GM23338 (cell line): Measurements from ENCODE around the gene KIAA1671. TPM values are rescaled to one million over a fixed set of nuclear protein-coding genes. Genes with fewer than 3 reads are reported as not detected.

ENCODE experiments used
- ATAC-seq: fragments of 200-7000 bp; cut with Tn5 transposase; 3 replicates; pipeline ENCODE4 v1.9.1; 2020
- DNase-seq: peaks from one replicate; pipeline ENCODE4 v3.0.0-alpha.2; 2015; ENCODE audit warnings: low spot score
- H2AFZ ChIP-seq: fragments of 200-600 bp; sonication (generic); 2 replicates; pipeline ENCODE4 v1.8.0; 2016; ENCODE audit warnings: antibody characterized with exemption, mild to moderate bottlenecking, moderate library complexity
- H3F3A ChIP-seq: fragments of 200-600 bp; sonication (generic); replicated peaks from 2 replicates; pipeline ENCODE4 v1.8.0; 2017; ENCODE audit warnings: antibody characterized with exemption, mixed run types, low read depth
- H3K27ac ChIP-seq: fragments of 200-600 bp; sonication (generic); 2 replicates; pipeline ENCODE4 v1.6.1; 2016; ENCODE audit warnings: low read depth
- H3K27me3 ChIP-seq: fragments of 200-600 bp; sonication (generic); 2 replicates; pipeline ENCODE4 v1.8.0; 2016; ENCODE audit warnings: mild to moderate bottlenecking, mixed run types, moderate library complexity; ENCODE audit not compliant: insufficient read depth
- H3K36me3 ChIP-seq: fragments of 200-600 bp; sonication (generic); 2 replicates; pipeline ENCODE4 v1.8.0; 2016; ENCODE audit warnings: mild to moderate bottlenecking; ENCODE audit not compliant: insufficient read depth
- H3K4me1 ChIP-seq: fragments of 200-600 bp; sonication (generic); 2 replicates; pipeline ENCODE4 v1.8.0; 2016; ENCODE audit warnings: mild to moderate bottlenecking, moderate library complexity; ENCODE audit not compliant: insufficient read depth
- H3K4me2 ChIP-seq: fragments of 200-600 bp; sonication (generic); 2 replicates; pipeline ENCODE4 v1.7.1; 2017; ENCODE audit warnings: mixed run types
- H3K4me3 ChIP-seq: fragments of 200-600 bp; sonication (generic); 2 replicates; pipeline ENCODE4 v1.6.1; 2016; ENCODE audit warnings: mixed run types
- H3K79me2 ChIP-seq: fragments of 200-600 bp; sonication (generic); replicated peaks from 2 replicates; pipeline ENCODE4 v1.8.0; 2017; ENCODE audit warnings: mild to moderate bottlenecking; ENCODE audit not compliant: insufficient read depth
- H3K9me2 ChIP-seq: fragments of 200-600 bp; sonication (generic); 2 replicates; pipeline ENCODE4 v1.8.0; 2017; ENCODE audit not compliant: insufficient read depth
- H4K20me1 ChIP-seq: fragments of 200-600 bp; sonication (generic); replicated peaks from 2 replicates; pipeline ENCODE4 v1.8.0; 2017; ENCODE audit warnings: mild to moderate bottlenecking; ENCODE audit not compliant: insufficient read depth
- H3K27ac Mint-ChIP-seq: 2 replicates; pipeline ENCODE4 v1.8.0; 2020; ENCODE audit warnings: inconsistent platforms, mild to moderate bottlenecking, moderate library complexity, mixed read lengths
- H3K27me3 Mint-ChIP-seq: 3 replicates; pipeline ENCODE4 v1.8.0; 2022; ENCODE audit warnings: low read depth, mild to moderate bottlenecking, moderate library complexity, mixed read lengths, inconsistent platforms; ENCODE audit not compliant: insufficient read depth, poor library complexity
- H3K36me3 Mint-ChIP-seq: 3 replicates; pipeline ENCODE4 v1.8.0; 2021; ENCODE audit warnings: low read depth, mild to moderate bottlenecking, inconsistent platforms, moderate library complexity, mixed read lengths
- H3K4me1 Mint-ChIP-seq: 3 replicates; pipeline ENCODE4 v1.8.0; 2020; ENCODE audit warnings: mild to moderate bottlenecking, inconsistent platforms, mixed read lengths
- H3K4me3 Mint-ChIP-seq: 3 replicates; pipeline ENCODE4 v1.8.0; 2021; ENCODE audit warnings: moderate library complexity, mild to moderate bottlenecking, inconsistent platforms, mixed read lengths
- H3K9me3 Mint-ChIP-seq: 3 replicates; pipeline ENCODE4 v1.8.0; 2020; ENCODE audit warnings: moderate library complexity, mild to moderate bottlenecking, inconsistent platforms, mixed read lengths
- NANOG ChIP-seq: IDR thresholded peaks from 2 replicates; pipeline ENCODE4 v1.6.1; 2016; ENCODE audit warnings: antibody characterized with exemption, borderline replicate concordance
- polyA plus RNA-seq: library from polyadenylated mRNA; unstranded; fragments of >200 nt; fragmentation: Nextera tagmentation; extraction: Ambion mirVana; gene quantifications from 2 replicates; pipeline ENCODE4 v1.2.1, GENCODE V29; 2016
- total RNA-seq: library from RNA; depleted of rRNA; stranded (reverse); fragments of >200 nt; shearing (Covaris generic); gene quantifications from 2 replicates; pipeline ENCODE4 v1.2.3, GENCODE V29; 2014
- TF ChIP-seq, protein P1 (sequence below): fragments of 250-450 bp; sonication (Bioruptor Pico); IDR thresholded peaks from 2 replicates; pipeline ENCODE4 v1.5.0; 2020; ENCODE audit warnings: mild to moderate bottlenecking, moderate library complexity
- TF ChIP-seq, protein P2 (sequence below), 2 experiments: fragments of 200-600 bp in 1 of 2; sonication (generic) in 1 of 2; conservative IDR thresholded peaks; 2 replicates each; pipeline versions ENCODE4 v1.5.1 to v1.6.1; 2016 to 2017; ENCODE audit warnings: antibody characterized with exemption in 2 of 2, low read depth in 2 of 2, mild to moderate bottlenecking in 2 of 2, moderate library complexity in 1 of 2

KIAA1671 gene
- total and polyA plus RNA-seq, 2 experiments from 2014 or later = 6.1 to 27.2 TPM

DNA sequence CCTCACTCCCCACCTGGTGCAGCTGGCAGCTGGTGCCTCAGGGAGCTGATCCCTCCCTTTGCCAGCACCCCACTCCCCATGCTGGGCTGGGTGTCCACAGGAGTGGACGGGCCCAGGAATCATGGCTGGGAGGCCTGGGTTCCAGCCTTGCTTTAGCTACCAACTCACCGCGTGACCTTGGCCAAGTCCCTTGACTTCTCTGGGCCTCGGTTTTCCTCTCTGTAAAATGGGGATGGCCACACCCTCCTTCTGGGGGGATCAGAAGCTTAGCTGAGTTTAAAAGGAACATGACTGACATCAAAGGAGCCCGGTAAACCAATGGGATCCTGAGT, 116.9 kb downstream of the KIAA1671 start (continued):
- TF ChIP-seq, protein P1, sequence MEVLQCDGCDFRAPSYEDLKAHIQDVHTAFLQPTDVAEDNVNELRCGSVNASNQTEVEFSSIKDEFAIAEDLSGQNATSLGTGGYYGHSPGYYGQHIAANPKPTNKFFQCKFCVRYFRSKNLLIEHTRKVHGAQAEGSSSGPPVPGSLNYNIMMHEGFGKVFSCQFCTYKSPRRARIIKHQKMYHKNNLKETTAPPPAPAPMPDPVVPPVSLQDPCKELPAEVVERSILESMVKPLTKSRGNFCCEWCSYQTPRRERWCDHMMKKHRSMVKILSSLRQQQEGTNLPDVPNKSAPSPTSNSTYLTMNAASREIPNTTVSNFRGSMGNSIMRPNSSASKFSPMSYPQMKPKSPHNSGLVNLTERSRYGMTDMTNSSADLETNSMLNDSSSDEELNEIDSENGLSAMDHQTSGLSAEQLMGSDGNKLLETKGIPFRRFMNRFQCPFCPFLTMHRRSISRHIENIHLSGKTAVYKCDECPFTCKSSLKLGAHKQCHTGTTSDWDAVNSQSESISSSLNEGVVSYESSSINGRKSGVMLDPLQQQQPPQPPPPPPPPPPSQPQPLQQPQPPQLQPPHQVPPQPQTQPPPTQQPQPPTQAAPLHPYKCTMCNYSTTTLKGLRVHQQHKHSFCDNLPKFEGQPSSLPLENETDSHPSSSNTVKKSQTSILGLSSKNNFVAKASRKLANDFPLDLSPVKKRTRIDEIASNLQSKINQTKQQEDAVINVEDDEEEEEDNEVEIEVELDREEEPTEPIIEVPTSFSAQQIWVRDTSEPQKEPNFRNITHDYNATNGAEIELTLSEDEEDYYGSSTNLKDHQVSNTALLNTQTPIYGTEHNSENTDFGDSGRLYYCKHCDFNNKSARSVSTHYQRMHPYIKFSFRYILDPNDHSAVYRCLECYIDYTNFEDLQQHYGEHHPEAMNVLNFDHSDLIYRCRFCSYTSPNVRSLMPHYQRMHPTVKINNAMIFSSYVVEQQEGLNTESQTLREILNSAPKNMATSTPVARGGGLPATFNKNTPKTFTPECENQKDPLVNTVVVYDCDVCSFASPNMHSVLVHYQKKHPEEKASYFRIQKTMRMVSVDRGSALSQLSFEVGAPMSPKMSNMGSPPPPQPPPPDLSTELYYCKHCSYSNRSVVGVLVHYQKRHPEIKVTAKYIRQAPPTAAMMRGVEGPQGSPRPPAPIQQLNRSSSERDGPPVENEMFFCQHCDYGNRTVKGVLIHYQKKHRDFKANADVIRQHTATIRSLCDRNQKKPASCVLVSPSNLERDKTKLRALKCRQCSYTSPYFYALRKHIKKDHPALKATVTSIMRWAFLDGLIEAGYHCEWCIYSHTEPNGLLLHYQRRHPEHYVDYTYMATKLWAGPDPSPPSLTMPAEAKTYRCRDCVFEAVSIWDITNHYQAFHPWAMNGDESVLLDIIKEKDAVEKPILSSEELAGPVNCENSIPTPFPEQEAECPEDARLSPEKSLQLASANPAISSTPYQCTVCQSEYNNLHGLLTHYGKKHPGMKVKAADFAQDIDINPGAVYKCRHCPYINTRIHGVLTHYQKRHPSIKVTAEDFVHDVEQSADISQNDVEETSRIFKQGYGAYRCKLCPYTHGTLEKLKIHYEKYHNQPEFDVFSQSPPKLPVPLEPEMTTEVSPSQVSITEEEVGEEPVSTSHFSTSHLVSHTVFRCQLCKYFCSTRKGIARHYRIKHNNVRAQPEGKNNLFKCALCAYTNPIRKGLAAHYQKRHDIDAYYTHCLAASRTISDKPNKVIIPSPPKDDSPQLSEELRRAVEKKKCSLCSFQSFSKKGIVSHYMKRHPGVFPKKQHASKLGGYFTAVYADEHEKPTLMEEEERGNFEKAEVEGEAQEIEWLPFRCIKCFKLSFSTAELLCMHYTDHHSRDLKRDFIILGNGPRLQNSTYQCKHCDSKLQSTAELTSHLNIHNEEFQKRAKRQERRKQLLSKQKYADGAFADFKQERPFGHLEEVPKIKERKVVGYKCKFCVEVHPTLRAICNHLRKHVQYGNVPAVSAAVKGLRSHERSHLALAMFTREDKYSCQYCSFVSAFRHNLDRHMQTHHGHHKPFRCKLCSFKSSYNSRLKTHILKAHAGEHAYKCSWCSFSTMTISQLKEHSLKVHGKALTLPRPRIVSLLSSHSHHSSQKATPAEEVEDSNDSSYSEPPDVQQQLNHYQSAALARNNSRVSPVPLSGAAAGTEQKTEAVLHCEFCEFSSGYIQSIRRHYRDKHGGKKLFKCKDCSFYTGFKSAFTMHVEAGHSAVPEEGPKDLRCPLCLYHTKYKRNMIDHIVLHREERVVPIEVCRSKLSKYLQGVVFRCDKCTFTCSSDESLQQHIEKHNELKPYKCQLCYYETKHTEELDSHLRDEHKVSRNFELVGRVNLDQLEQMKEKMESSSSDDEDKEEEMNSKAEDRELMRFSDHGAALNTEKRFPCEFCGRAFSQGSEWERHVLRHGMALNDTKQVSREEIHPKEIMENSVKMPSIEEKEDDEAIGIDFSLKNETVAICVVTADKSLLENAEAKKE = no peak
- TF ChIP-seq, protein P2, sequence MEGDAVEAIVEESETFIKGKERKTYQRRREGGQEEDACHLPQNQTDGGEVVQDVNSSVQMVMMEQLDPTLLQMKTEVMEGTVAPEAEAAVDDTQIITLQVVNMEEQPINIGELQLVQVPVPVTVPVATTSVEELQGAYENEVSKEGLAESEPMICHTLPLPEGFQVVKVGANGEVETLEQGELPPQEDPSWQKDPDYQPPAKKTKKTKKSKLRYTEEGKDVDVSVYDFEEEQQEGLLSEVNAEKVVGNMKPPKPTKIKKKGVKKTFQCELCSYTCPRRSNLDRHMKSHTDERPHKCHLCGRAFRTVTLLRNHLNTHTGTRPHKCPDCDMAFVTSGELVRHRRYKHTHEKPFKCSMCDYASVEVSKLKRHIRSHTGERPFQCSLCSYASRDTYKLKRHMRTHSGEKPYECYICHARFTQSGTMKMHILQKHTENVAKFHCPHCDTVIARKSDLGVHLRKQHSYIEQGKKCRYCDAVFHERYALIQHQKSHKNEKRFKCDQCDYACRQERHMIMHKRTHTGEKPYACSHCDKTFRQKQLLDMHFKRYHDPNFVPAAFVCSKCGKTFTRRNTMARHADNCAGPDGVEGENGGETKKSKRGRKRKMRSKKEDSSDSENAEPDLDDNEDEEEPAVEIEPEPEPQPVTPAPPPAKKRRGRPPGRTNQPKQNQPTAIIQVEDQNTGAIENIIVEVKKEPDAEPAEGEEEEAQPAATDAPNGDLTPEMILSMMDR (conservative IDR thresholded peaks at IDR 0.05; ENCODE audit: low read depth in 2 of 2) = no peak

DNA sequence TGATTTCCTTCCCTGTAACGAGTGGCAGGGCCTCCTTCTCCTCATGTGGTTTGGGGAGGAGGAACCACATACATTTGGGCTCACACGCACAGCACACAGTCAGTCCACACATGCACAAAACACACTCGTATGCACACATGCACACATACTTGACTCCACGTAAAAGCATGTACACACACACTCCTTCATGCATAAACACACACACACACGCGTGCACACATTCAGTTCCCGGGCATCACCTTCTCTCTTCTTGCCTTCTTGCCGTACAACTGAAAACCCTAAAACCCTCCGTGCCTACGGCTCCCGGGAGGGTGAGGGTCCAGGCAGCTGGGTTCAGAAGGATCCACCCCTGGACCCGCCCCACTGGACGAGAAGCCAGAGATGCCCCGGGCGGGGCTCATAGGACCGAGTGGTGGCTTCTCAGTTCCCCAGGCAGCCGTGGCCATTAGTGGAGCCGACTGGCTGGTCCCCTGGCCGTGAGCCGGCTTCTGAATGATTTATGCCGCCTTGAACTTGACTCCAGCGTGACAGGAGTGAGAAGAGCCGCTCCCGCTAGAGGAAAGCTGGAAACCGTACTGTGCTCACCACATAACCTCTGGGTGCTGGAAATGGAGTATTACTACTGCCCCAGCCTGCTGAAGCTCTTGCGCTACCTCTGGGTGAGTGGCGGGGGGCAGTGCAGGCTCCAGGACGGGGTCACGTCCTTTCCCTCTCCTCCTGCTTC, 117.4 kb downstream of the KIAA1671 start:
- H3K36me3 Mint-ChIP-seq = no peaks in the 10 kb centered on the region
- no peaks in the 10 kb centered on the region; the same call in 2 of the 3 replicates for H3K9me3 Mint-ChIP-seq
- no peaks in the 10 kb centered on the region for H3F3A ChIP-seq
- H3K36me3 ChIP-seq = no peaks in the 10 kb centered on the region
- H4K20me1 ChIP-seq = no peaks in the 10 kb centered on the region
- no peak overlapping the region; the same call in 1 of the 2 replicates for H3K27ac Mint-ChIP-seq
- ATAC-seq (peak; percentile 81), DNase-seq (peak; percentile 32)
- H3K27me3 ChIP-seq = no peaks in the 10 kb centered on the region
- no peak overlapping the region for H3K4me3 ChIP-seq
- no peak overlapping the region for H2AFZ ChIP-seq
- peaks cover 4% of the 10 kb centered on the region; the same call in 2 of the 3 replicates for H3K4me1 Mint-ChIP-seq
- no peaks in the 10 kb centered on the region for H3K79me2 ChIP-seq
- peaks cover 5% of the 10 kb centered on the region for H3K27me3 Mint-ChIP-seq
- no peak overlapping the region for H3K27ac ChIP-seq
- no peak overlapping the region for H3K4me2 ChIP-seq
- no peaks in the 10 kb centered on the region for H3K9me2 ChIP-seq
- no peak overlapping the region for H3K4me3 Mint-ChIP-seq
- no peaks in the 10 kb centered on the region for H3K4me1 ChIP-seq
- TF ChIP-seq NANOG = no peak
- TF ChIP-seq, protein P2 (conservative IDR thresholded peaks at IDR 0.05; ENCODE audit: low read depth in 2 of 2) = peak; percentile 24 to 38; a peak in 3 of 4 replicates
